Ovary (tissue), 7 donors: Measurements from ENCODE around the gene RMP24.

Experiments
- DNase-seq, 5 donors: peaks; one replicate each; pipeline ENCODE4 v3.0.0-alpha.2; 2019 to 2020
- H3K27ac ChIP-seq, 2 donors: fragments of 200-600 bp; one replicate each; pipeline versions ENCODE4 v1.5.1 to v1.8.0; 2019 to 2022
- H3K27me3 ChIP-seq: fragments of 200-600 bp; one replicate; pipeline ENCODE4 v1.8.0; 2022
- H3K36me3 ChIP-seq: fragments of 200-600 bp; sonication (generic); one replicate; pipeline ENCODE4 v1.5.1; 2019
- H3K4me1 ChIP-seq: one replicate; pipeline ENCODE4 v1.8.1; 2013; ENCODE audit warnings: mild to moderate bottlenecking, moderate library complexity; ENCODE audit not compliant: insufficient read depth
- H3K4me3 ChIP-seq: fragments of 200-600 bp; sonication (generic); one replicate; pipeline ENCODE4 v1.5.1; 2017
- H3K9me3 ChIP-seq, 2 donors: fragments of 200-600 bp in 1 of 2; sonication (generic) in 1 of 2; one replicate each; pipeline versions ENCODE4 v1.5.1 to v1.8.1; 2013 to 2019; ENCODE audit warnings: mild to moderate bottlenecking in 1 of 2, moderate library complexity in 1 of 2
- CTCF ChIP-seq, 3 donors: fragments of 450-650 bp in 2 of 3; fragments of 200-600 bp in 1 of 3; IDR thresholded peaks; one replicate each; pipeline versions ENCODE4 v1.5.1 to v1.8.0; 2016 to 2022; ENCODE audit warnings: antibody characterized with exemption in 3 of 3, mild to moderate bottlenecking in 1 of 3
- EP300 ChIP-seq: sonication (generic); formaldehyde crosslinking; IDR thresholded peaks from one replicate; pipeline ENCODE4 v1.6.1; 2017; ENCODE audit warnings: antibody characterized with exemption
- POLR2A ChIP-seq: fragments of 450-650 bp; IDR thresholded peaks from one replicate; pipeline ENCODE4 v1.6.1; 2017; ENCODE audit warnings: antibody characterized with exemption, mild to moderate bottlenecking, moderate library complexity
- WGBS, 3 donors: extraction: QIAGEN DNeasy Blood & Tissue Kit in 1 of 3; methylation state at CpG; one replicate each; pipeline versions ENCODE4 v1.1.5 to v1.1.7; 2013 to 2017; 5-methylcytosine and 5-hydroxymethylcytosine counted together
- intact Hi-C, 4 donors: fragments of 100-400 bp; cut with DNase I; formaldehyde crosslinking; loops; one replicate each; pipeline versions ENCODE4 v1.11.0 to v1.15.1; 2022 to 2023
- donor health status: DM: no; HTN: no; CAD: no; lungs with moderate emphysema.
- donor health status: DM: no; HTN: no; CAD: no.
- donor health status: Bipolar disorder and iron deficiency.
- donor health status: DM: no; HTN: no; CAD: no.
- donor health status: DM: yes; HTN: yes; CAD: no.

Gene RMP24

GRCh38 chr18:35974181-35974580 is 1.7 kb downstream of the RMP24 start:
- no peaks in the 10 kb centered on the region for H3K36me3 ChIP-seq
- intact Hi-C loops, result no loop called here
- no peak overlapping the region for H3K4me3 ChIP-seq
- TF ChIP-seq POLR2A (no peak), EP300 (no peak), CTCF (IDR thresholded peaks at IDR 0.05) (no peak)
- H3K27ac ChIP-seq, result no peak overlapping the region
- no peaks in the 10 kb centered on the region for H3K9me3 ChIP-seq
- DNase-seq, result no peak
- WGBS, 3 donors, result 77 to 87% (median 80%) methylated on average over 3 of the region's 3 CpGs
- H3K27me3 ChIP-seq, result no peaks in the 10 kb centered on the region
- H3K4me1 ChIP-seq, result no peaks in the 10 kb centered on the region

DNA sequence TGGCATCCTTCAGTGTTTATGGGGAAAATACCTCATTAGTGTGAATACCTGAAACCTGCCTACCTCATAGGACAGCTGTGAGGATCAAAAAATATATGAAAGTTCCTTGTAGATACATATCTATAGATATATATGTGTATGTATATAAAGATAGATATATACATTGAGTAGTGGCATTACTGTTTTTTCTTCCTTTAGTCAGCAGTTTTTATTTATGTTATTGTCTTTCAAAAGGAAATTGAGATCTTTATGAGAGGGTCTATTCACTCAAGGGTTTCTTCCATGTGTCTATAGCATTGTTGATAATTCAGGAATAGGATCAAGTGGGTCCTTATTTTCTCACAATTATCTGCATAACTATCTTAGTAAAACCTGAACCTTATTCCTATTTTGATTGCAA is 6.6 kb downstream of the RMP24 start:
- no peak for DNase-seq
- intact Hi-C loops, result no loop called here
- H3K4me1 ChIP-seq, result no peaks in the 10 kb centered on the region
- H3K27ac ChIP-seq, result no peak overlapping the region
- no peaks in the 10 kb centered on the region for H3K36me3 ChIP-seq
- no peak for TF ChIP-seq POLR2A
- TF ChIP-seq CTCF (IDR thresholded peaks at IDR 0.05), result no peak
- no peaks in the 10 kb centered on the region for H3K9me3 ChIP-seq
- H3K4me3 ChIP-seq, result no peak overlapping the region
- no peaks in the 10 kb centered on the region for H3K27me3 ChIP-seq

- no peak for DNase-seq
- H3K27ac ChIP-seq, result no peak overlapping the region
- no peaks in the 10 kb centered on the region for H3K36me3 ChIP-seq
- intact Hi-C loops, result no loop called here
- H3K9me3 ChIP-seq, result no peaks in the 10 kb centered on the region
- no peak for TF ChIP-seq EP300
- no peak for TF ChIP-seq CTCF (IDR thresholded peaks at IDR 0.05)
- no peak for TF ChIP-seq POLR2A
- H3K4me3 ChIP-seq, result no peak overlapping the region
- WGBS, 3 donors, result 82% methylated on average over 2 of the region's 2 CpGs
- H3K4me1 ChIP-seq, result no peaks in the 10 kb centered on the region
- no peaks in the 10 kb centered on the region for H3K27me3 ChIP-seq
These were observed 10.1 kb downstream of the RMP24 start for GRCh38 chr18:35982409-35983114.

- Histone ChIP-seq H3K4me1 (no peaks in the 10 kb centered on the region), H3K27me3 (no peaks in the 10 kb centered on the region), H3K27ac (no peak overlapping the region), H3K36me3 (no peaks in the 10 kb centered on the region), H3K9me3 (no peaks in the 10 kb centered on the region), H3K4me3 (no peak overlapping the region)
- intact Hi-C loops, result no loop called here
- no peak for DNase-seq
- TF ChIP-seq POLR2A (no peak), EP300 (no peak), CTCF (IDR thresholded peaks at IDR 0.05) (no peak)
These were observed 10.7 kb downstream of the RMP24 start for GRCh38 chr18:35983147-35983546.
